Astrocyte (in vitro differentiated cells and primary cell): ENCODE measurements around the gene CLOCK. TPM values are rescaled to one million over a fixed set of nuclear protein-coding genes. Genes with fewer than 3 reads are reported as not detected.

Experiments used
- DNase-seq: peaks from one replicate; pipeline ENCODE4 v3.0.0-alpha.2; 2010; ENCODE audit warnings: low read depth
- FAIRE-seq: peaks from 2 replicates; lab custom pipeline; 2011; peaks lifted over from hg19 to GRCh38; lab: Jason Lieb, UNC
- H2AFZ ChIP-seq: 2 replicates; pipeline ENCODE4 v1.6.0; 2012; ENCODE audit warnings: low read depth, low read length, inconsistent platforms
- H3K27ac ChIP-seq: 2 replicates; pipeline ENCODE4 v1.5.1; 2011; ENCODE audit warnings: low read depth, low read length, inconsistent platforms
- H3K27me3 ChIP-seq: 2 replicates; pipeline ENCODE4 v1.6.0; 2011; ENCODE audit warnings: low read length, inconsistent platforms; ENCODE audit not compliant: insufficient read depth
- H3K36me3 ChIP-seq: 2 replicates; pipeline ENCODE4 v1.5.1; 2011; ENCODE audit warnings: low read length, inconsistent platforms; ENCODE audit not compliant: insufficient read depth
- H3K4me1 ChIP-seq: 2 replicates; pipeline ENCODE4 v1.5.1; 2011; ENCODE audit warnings: low read length, inconsistent platforms; ENCODE audit not compliant: insufficient read depth
- H3K4me2 ChIP-seq: 2 replicates; pipeline ENCODE4 v1.6.0; 2012; ENCODE audit warnings: low read length, inconsistent platforms
- H3K4me3 ChIP-seq: 2 replicates; pipeline ENCODE4 v1.5.1; 2011; ENCODE audit warnings: low read depth, mild to moderate bottlenecking, low read length, inconsistent platforms; ENCODE audit not compliant: insufficient read depth
- H3K79me2 ChIP-seq: 2 replicates; pipeline ENCODE4 v1.6.0; 2012; ENCODE audit warnings: mild to moderate bottlenecking, low read length, inconsistent platforms; ENCODE audit not compliant: insufficient read depth
- H3K9ac ChIP-seq: 2 replicates; pipeline ENCODE4 v1.6.0; 2012; ENCODE audit warnings: mild to moderate bottlenecking, low read length, inconsistent platforms
- H3K9me3 ChIP-seq: 2 replicates; pipeline ENCODE4 v1.5.1; 2012; ENCODE audit warnings: low read depth, mild to moderate bottlenecking, low read length, inconsistent platforms; ENCODE audit not compliant: insufficient read depth
- H4K20me1 ChIP-seq: 2 replicates; pipeline ENCODE4 v1.6.0; 2012; ENCODE audit warnings: low read length, inconsistent platforms; ENCODE audit not compliant: insufficient read depth
- H3K27ac Mint-ChIP-seq: one replicate; pipeline ENCODE4 v1.8.0; 2021; ENCODE audit warnings: mild to moderate bottlenecking, mixed read lengths; ENCODE audit not compliant: unreplicated experiment
- H3K27me3 Mint-ChIP-seq: one replicate; pipeline ENCODE4 v1.8.0; 2021; ENCODE audit warnings: low read depth, mixed read lengths; ENCODE audit not compliant: unreplicated experiment
- H3K36me3 Mint-ChIP-seq: one replicate; pipeline ENCODE4 v1.8.0; 2021; ENCODE audit warnings: low read depth, mixed read lengths; ENCODE audit not compliant: unreplicated experiment
- H3K4me1 Mint-ChIP-seq: one replicate; pipeline ENCODE4 v1.8.0; 2021; ENCODE audit warnings: low read depth, mixed read lengths; ENCODE audit not compliant: unreplicated experiment
- H3K4me3 Mint-ChIP-seq: one replicate; pipeline ENCODE4 v1.8.0; 2021; ENCODE audit warnings: mild to moderate bottlenecking, moderate library complexity, mixed read lengths; ENCODE audit not compliant: unreplicated experiment
- H3K9me3 Mint-ChIP-seq: one replicate; pipeline ENCODE4 v1.8.0; 2021; ENCODE audit warnings: mild to moderate bottlenecking, mixed read lengths; ENCODE audit not compliant: unreplicated experiment
- CTCF ChIP-seq: IDR thresholded peaks from 2 replicates; pipeline ENCODE4 v1.5.1; 2011; ENCODE audit warnings: low read depth, mild to moderate bottlenecking, inconsistent platforms, low read length, moderate library complexity; ENCODE audit not compliant: insufficient read depth
- EZH2 ChIP-seq: IDR thresholded peaks from 2 replicates; pipeline ENCODE4 v1.6.1; 2012; ENCODE audit warnings: mild to moderate bottlenecking, low read length, inconsistent platforms; ENCODE audit not compliant: insufficient read depth
- total RNA-seq: library from RNA; stranded (reverse); gene quantifications from 2 replicates; pipeline ENCODE4 v1.2.1, GENCODE V29; 2021

CLOCK gene
- total RNA-seq, 1 donor from 2014 or later = 20.4 TPM

- no peaks in the 10 kb centered on the region for H3K9me3 ChIP-seq
- no peaks in the 10 kb centered on the region for H4K20me1 ChIP-seq
- Mint-ChIP-seq H3K4me3 (no peak overlapping the region), H3K27ac (no peak overlapping the region), H3K4me1 (peaks cover 10% of the 10 kb centered on the region), H3K36me3 (no peaks in the 10 kb centered on the region), H3K9me3 (no peaks in the 10 kb centered on the region), H3K27me3 (no peaks in the 10 kb centered on the region)
- no peaks in the 10 kb centered on the region for H3K79me2 ChIP-seq
- TF ChIP-seq EZH2 (no peak), CTCF (no peak)
- H2AFZ ChIP-seq = no peak overlapping the region
- H3K27me3 ChIP-seq = no peaks in the 10 kb centered on the region
- DNase-seq (no peak), FAIRE-seq (no peak)
- H3K4me2 ChIP-seq = no peak overlapping the region
- H3K4me1 ChIP-seq = peaks cover 13% of the 10 kb centered on the region
- H3K27ac ChIP-seq = no peak overlapping the region
- H3K4me3 ChIP-seq = no peak overlapping the region
- no peak overlapping the region for H3K9ac ChIP-seq
- no peaks in the 10 kb centered on the region for H3K36me3 ChIP-seq
Observed at GRCh38 chr4:55381502-55381901, 165.2 kb downstream of the CLOCK start.

- Histone ChIP-seq H2AFZ (no peak overlapping the region), H3K36me3 (no peaks in the 10 kb centered on the region), H3K79me2 (no peaks in the 10 kb centered on the region), H3K4me3 (no peak overlapping the region), H3K4me1 (peaks cover 7% of the 10 kb centered on the region), H3K27me3 (no peaks in the 10 kb centered on the region), H3K9me3 (no peaks in the 10 kb centered on the region), H3K4me2 (no peak overlapping the region), H4K20me1 (no peaks in the 10 kb centered on the region), H3K9ac (no peak overlapping the region), H3K27ac (no peak overlapping the region)
- H3K4me1 Mint-ChIP-seq = peaks cover 7% of the 10 kb centered on the region
- no peaks in the 10 kb centered on the region for H3K9me3 Mint-ChIP-seq
- no peak overlapping the region for H3K27ac Mint-ChIP-seq
- H3K36me3 Mint-ChIP-seq = no peaks in the 10 kb centered on the region
- no peaks in the 10 kb centered on the region for H3K27me3 Mint-ChIP-seq
- no peak for DNase-seq
- FAIRE-seq = no peak
- H3K4me3 Mint-ChIP-seq = no peak overlapping the region
- TF ChIP-seq EZH2 = no peak
- TF ChIP-seq CTCF = no peak
Observed at GRCh38 chr4:55380576-55380975, 166.1 kb downstream of the CLOCK start.

GRCh38 chr4:55378617-55379467 is 167.9 kb downstream of the CLOCK start:
- H3K9ac ChIP-seq = no peak overlapping the region
- no peak overlapping the region for H3K27ac ChIP-seq
- no peaks in the 10 kb centered on the region for H3K79me2 ChIP-seq
- peak; percentile 41 for FAIRE-seq
- no peak for TF ChIP-seq CTCF
- TF ChIP-seq EZH2 = no peak
- no peaks in the 10 kb centered on the region for H4K20me1 ChIP-seq
- no peaks in the 10 kb centered on the region for H3K9me3 ChIP-seq
- no peaks in the 10 kb centered on the region for H3K27me3 Mint-ChIP-seq
- H3K4me1 Mint-ChIP-seq = no peaks in the 10 kb centered on the region
- no peak for DNase-seq
- no peaks in the 10 kb centered on the region for H3K9me3 Mint-ChIP-seq
- H3K36me3 ChIP-seq = no peaks in the 10 kb centered on the region
- H2AFZ ChIP-seq = no peak overlapping the region
- H3K36me3 Mint-ChIP-seq = no peaks in the 10 kb centered on the region
- no peak overlapping the region for H3K4me3 ChIP-seq
- no peaks in the 10 kb centered on the region for H3K27me3 ChIP-seq
- H3K27ac Mint-ChIP-seq = no peak overlapping the region
- no peak overlapping the region for H3K4me2 ChIP-seq
- H3K4me3 Mint-ChIP-seq = no peak overlapping the region
- no peaks in the 10 kb centered on the region for H3K4me1 ChIP-seq
